ENCODE measurements around the gene MUC3A. TPM values are rescaled to one million over a fixed set of nuclear protein-coding genes. Genes with fewer than 3 reads are reported as not detected.

Gene MUC3A
- polyA plus RNA-seq, 1 of the 3 experiments (the other 2 are of a cell fraction), result 0.03 TPM

DNA sequence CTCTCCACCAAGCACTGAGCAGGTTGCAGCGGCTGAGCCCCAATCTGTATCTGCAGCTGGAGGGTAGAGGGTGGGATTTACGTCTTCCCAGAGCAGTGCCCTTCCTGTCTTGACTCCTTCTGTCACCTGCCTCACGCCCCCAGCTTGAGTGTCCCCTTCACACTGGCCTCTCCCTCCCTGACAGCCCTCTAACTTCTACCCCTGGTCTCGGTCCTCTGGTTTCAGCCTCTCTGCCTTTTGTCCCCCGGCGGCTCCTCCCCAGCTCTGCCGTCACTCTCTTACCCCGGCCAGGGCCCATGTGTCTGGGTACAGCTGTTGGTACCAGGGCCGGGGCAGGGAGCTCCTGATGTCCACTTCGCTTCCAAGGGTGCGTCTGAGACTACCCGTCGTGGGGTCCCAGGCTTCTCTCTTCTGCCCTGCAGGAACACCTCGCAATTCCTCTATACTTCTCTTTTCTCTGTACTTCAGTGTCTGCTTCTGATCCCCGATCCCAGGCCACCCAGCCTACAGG is 654 bp downstream of the MUC3A start:
- POLR2A ChIA-PET, result interaction anchor here (0.6 kb wide), 1 partner anchor 1362 kb away, joined by 4 read pairs; no protein-coding TSS in a partner anchor
- Histone ChIP-seq H3K27me3 (ENCODE audit: insufficient read depth) (peaks cover 64% of the 10 kb centered on the region), H3K79me2 (ENCODE audit: insufficient read depth) (no peaks in the 10 kb centered on the region), H3K9ac (no peak overlapping the region), H4K20me1 (ENCODE audit: insufficient read depth) (no peaks in the 10 kb centered on the region), H3K9me3 (no peaks in the 10 kb centered on the region), H3K4me3 (ENCODE audit: low read depth in 2 of 2, low read length in 1 of 2) (no peak overlapping the region), H3K36me3 (replicated peaks in 1 of 2; ENCODE audit: control insufficient read depth in 1 of 2, insufficient read depth in 2 of 2, low read length in 1 of 2) (no peaks in the 10 kb centered on the region), H3K9me2 (no peaks in the 10 kb centered on the region), H3K4me1 (ENCODE audit: control insufficient read depth in 1 of 2, insufficient read depth in 2 of 2, low read depth in 1 of 2, low read length in 1 of 2) (no peaks in the 10 kb centered on the region), H3F3A (replicated peaks; ENCODE audit: insufficient read depth) (no peaks in the 10 kb centered on the region), H2AFZ (ENCODE audit: low read depth) (no peak overlapping the region), H3K4me2 (no peak overlapping the region), H3K27ac (ENCODE audit: low read depth in 2 of 2, low read length in 1 of 2) (no peak overlapping the region)
- TF ChIP-seq ELF1 (IDR thresholded peaks at IDR 0.05), result no peak
- no peak for TF ChIP-seq FOSL2 (IDR thresholded peaks at IDR 0.05; ENCODE audit: borderline replicate concordance, low read depth)
- TF ChIP-seq, protein P1, sequence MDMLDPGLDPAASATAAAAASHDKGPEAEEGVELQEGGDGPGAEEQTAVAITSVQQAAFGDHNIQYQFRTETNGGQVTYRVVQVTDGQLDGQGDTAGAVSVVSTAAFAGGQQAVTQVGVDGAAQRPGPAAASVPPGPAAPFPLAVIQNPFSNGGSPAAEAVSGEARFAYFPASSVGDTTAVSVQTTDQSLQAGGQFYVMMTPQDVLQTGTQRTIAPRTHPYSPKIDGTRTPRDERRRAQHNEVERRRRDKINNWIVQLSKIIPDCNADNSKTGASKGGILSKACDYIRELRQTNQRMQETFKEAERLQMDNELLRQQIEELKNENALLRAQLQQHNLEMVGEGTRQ (IDR thresholded peaks at IDR 0.05; ENCODE audit: borderline replicate concordance, low read depth, low read length), result no peak
- no peak for TF ChIP-seq YY1 (IDR thresholded peaks at IDR 0.05; ENCODE audit: low read depth)
- 15% methylated on average over 15 of the region's 15 CpGs for WGBS (ENCODE audit: low lambda C conversion rate)
- CTCF ChIA-PET, result interaction anchor here (0.6 to 3.5 kb wide), 6 partner anchors 16 to 128 kb away, joined by 3 to 15 read pairs (median 8); partner anchors contain the start of gene ACHE
- DNase-seq, result no peak

DNA sequence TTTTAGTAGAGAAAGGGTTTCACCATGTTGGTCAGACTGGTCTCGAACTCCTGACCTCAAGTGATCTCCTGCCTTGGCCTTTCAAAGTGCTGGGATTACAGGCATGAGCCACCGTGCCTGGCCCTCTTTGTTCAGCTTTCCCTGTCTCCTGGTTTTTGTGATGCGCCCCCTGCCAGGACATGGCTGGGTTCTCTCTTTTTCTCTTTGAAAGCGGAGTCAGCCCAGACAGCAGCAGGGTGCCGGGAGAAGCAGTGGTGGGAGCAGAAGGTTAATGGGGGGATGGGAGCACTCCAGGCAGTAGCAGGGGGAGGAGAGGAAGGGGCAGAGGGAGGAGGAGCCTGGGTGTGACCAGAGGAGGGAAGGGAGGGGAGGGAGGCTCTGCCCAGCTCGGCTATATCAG is 1.8 kb downstream of the MUC3A start:
- 15% methylated on average over 6 of the region's 6 CpGs for WGBS (ENCODE audit: low lambda C conversion rate)
- no peaks in the 10 kb centered on the region for H3K9me3 ChIP-seq
- H3K4me3 ChIP-seq (ENCODE audit: low read depth in 2 of 2, low read length in 1 of 2), result no peak overlapping the region
- DNase-seq, result no peak
- no peak for TF ChIP-seq SMC3 (IDR thresholded peaks at IDR 0.05; ENCODE audit: low read depth, low read length)
- no peak for TF ChIP-seq FOXJ3 (CRISPR knock-in tag; IDR thresholded peaks at IDR 0.05)
- TF ChIP-seq GATA2 (CRISPR knock-in tag; IDR thresholded peaks at IDR 0.05), result no peak
- TF ChIP-seq, protein P2, sequence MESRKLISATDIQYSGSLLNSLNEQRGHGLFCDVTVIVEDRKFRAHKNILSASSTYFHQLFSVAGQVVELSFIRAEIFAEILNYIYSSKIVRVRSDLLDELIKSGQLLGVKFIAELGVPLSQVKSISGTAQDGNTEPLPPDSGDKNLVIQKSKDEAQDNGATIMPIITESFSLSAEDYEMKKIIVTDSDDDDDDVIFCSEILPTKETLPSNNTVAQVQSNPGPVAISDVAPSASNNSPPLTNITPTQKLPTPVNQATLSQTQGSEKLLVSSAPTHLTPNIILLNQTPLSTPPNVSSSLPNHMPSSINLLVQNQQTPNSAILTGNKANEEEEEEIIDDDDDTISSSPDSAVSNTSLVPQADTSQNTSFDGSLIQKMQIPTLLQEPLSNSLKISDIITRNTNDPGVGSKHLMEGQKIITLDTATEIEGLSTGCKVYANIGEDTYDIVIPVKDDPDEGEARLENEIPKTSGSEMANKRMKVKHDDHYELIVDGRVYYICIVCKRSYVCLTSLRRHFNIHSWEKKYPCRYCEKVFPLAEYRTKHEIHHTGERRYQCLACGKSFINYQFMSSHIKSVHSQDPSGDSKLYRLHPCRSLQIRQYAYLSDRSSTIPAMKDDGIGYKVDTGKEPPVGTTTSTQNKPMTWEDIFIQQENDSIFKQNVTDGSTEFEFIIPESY (IDR thresholded peaks at IDR 0.05; ENCODE audit: borderline replicate concordance, low read depth), result no peak
- TF ChIP-seq EZH2phosphoT487 (IDR thresholded peaks at IDR 0.05; ENCODE audit: borderline replicate concordance, low read depth), result no peak
- TF ChIP-seq, protein P3, sequence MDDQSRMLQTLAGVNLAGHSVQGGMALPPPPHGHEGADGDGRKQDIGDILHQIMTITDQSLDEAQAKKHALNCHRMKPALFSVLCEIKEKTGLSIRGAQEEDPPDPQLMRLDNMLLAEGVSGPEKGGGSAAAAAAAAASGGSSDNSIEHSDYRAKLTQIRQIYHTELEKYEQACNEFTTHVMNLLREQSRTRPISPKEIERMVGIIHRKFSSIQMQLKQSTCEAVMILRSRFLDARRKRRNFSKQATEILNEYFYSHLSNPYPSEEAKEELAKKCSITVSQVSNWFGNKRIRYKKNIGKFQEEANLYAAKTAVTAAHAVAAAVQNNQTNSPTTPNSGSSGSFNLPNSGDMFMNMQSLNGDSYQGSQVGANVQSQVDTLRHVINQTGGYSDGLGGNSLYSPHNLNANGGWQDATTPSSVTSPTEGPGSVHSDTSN (IDR thresholded peaks at IDR 0.05), result no peak
- TF ChIP-seq MXI1 (IDR thresholded peaks at IDR 0.05; ENCODE audit: low read depth, low read length), result no peak
- TF ChIP-seq EP300 (IDR thresholded peaks at IDR 0.05; ENCODE audit: borderline replicate concordance in 1 of 2, low read depth in 1 of 2, low read length in 1 of 2), result no peak
- no peaks in the 10 kb centered on the region for H3F3A ChIP-seq (replicated peaks; ENCODE audit: insufficient read depth)
- no peak overlapping the region for H3K27ac ChIP-seq (ENCODE audit: low read depth in 2 of 2, low read length in 1 of 2)
- ChIA-PET POLR2A (no interaction called here), CTCF (interaction anchor here (0.6 to 3.5 kb wide), 9 partner anchors 15 to 414 kb away, joined by 3 to 15 read pairs (median 4); partner anchors contain the start of gene ACHE)
- no peaks in the 10 kb centered on the region for H3K4me1 ChIP-seq (ENCODE audit: control insufficient read depth in 1 of 2, insufficient read depth in 2 of 2, low read depth in 1 of 2, low read length in 1 of 2)
- no peaks in the 10 kb centered on the region for H3K36me3 ChIP-seq (replicated peaks in 1 of 2; ENCODE audit: control insufficient read depth in 1 of 2, insufficient read depth in 2 of 2, low read length in 1 of 2)
- H3K9ac ChIP-seq, result no peak overlapping the region
- no peaks in the 10 kb centered on the region for H3K79me2 ChIP-seq (ENCODE audit: insufficient read depth)
- no peaks in the 10 kb centered on the region for H3K9me2 ChIP-seq
- H3K27me3 ChIP-seq (ENCODE audit: insufficient read depth), result peaks cover 52% of the 10 kb centered on the region
- no peak overlapping the region for H3K4me2 ChIP-seq
- H4K20me1 ChIP-seq (ENCODE audit: insufficient read depth), result no peaks in the 10 kb centered on the region
- no peak overlapping the region for H2AFZ ChIP-seq (ENCODE audit: low read depth)
